Pulmonary artery endothelial cell (primary cell): ENCODE results near the gene GRK7. TPM values are rescaled to one million over a fixed set of nuclear protein-coding genes. Genes with fewer than 3 reads are reported as not detected.

Source experiments
- total RNA-seq: library from RNA; depleted of rRNA; stranded (reverse); fragments of >200 nt; gene quantifications from 2 replicates; pipeline ENCODE4 v1.2.3, GENCODE V29; 2014

GRK7 gene
- total RNA-seq, 1 donor from 2014 or later = not detected

Other genes starting within 250 kb of the GRK7 start
- 40.9 and 44.8 TPM in 2 replicates for gene RNF7, start 25.1 kb upstream of the GRK7 start, total RNA-seq
- gene ATP1B3, start 113.2 kb downstream of the GRK7 start, total RNA-seq = 155 and 165 TPM in 2 replicates